ENCODE results near the gene GPR173.

GRCh38 chrX:53055244-53055849 is 6.8 kb downstream of the GPR173 start:
- TF ChIP-seq CTCF (conservative IDR thresholded peaks at IDR 0.05; ENCODE audit: low read length): no peak
- no peak for TF ChIP-seq EZH2phosphoT487 (IDR thresholded peaks at IDR 0.05; ENCODE audit: borderline replicate concordance, low read depth, low read length)

Measured in OCI-LY7 (cell line).